GM19397 (cell line): ENCODE results near the gene LMNB1.
"Not testable (repeated sequence)": the region's sequence is repeated elsewhere in the genome, so short reads cannot be mapped to it uniquely, and the experiment has no call there.

Experiments used
- ATAC-seq: cut with Tn5 transposase; IDR thresholded peaks from one replicate; pipeline ENCODE4 v1.9.1; 2021; ENCODE audit warnings: mild to moderate bottlenecking, moderate library complexity; ENCODE audit not compliant: unreplicated experiment

LMNB1 gene

DNA sequence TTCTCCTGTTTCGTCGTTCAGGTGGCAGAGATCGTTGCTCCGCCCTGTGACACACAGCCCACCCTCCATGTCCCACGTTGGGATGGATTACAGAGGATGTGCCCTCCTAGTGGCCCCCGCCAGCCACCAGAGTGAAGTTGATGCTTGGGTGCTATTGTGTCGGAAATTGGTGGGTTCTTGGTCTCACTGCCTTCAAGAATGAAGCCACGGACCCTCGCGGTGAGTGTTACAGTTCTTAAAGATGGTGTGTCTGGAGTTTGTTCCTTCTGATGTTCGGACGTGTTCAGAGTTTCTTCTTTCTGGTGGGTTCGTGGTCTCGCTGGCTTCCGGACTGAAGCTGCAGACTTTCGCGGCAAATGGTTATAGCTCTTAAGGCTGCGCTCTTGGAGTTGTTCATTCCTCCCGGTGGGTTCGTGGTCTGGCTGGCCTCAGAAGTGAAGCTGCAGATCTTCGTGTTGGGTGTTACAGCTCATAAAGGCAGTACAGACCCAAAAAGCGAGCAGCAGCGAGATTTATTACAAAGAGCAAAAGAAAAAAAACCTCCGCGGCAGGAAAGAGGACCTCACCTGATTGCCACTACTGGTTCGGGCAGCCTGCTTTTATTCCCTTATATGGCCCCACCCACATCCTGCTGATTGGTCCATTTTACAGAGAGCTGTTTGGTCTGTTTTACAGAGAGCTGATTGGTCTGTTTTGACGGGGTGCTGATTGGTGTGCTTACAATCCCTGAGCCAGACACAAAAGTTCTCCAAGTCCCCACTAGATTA is 76.8 kb downstream of the LMNB1 start:
- ATAC-seq = not testable (repeated sequence)

DNA sequence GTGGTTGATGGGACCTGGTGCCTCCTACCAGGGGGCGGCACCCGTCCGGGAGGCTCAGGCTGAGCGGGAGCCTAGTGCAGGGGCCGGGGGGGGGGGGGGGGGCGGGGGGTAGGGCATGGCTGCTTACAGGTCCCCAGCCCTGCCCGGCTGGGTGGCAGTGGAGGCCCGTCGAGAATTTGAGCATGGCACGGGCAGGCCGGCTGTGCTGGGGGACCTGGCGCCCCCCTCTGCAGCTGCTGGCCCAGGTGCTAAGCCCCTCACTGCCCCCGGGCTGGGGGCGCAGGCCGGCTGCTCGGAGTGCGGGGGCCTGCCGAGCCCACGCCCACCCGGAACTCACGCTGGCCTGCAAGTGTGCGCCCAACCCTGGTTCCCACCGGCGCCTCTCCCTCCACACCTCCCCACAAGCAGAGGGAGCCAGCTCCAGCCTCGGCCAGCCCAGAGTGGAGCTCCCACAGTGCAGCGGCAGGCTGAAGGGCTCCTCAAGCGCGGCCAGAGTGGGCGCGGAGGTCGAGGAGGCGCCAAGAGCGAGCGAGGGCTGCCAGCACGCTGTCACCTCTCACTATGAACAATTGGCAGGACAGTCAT is 77.7 kb downstream of the LMNB1 start:
- ATAC-seq = no peak

- ATAC-seq = no peak
These were observed 78.3 kb downstream of the LMNB1 start for GRCh38 chr5:126855266-126855665.

DNA sequence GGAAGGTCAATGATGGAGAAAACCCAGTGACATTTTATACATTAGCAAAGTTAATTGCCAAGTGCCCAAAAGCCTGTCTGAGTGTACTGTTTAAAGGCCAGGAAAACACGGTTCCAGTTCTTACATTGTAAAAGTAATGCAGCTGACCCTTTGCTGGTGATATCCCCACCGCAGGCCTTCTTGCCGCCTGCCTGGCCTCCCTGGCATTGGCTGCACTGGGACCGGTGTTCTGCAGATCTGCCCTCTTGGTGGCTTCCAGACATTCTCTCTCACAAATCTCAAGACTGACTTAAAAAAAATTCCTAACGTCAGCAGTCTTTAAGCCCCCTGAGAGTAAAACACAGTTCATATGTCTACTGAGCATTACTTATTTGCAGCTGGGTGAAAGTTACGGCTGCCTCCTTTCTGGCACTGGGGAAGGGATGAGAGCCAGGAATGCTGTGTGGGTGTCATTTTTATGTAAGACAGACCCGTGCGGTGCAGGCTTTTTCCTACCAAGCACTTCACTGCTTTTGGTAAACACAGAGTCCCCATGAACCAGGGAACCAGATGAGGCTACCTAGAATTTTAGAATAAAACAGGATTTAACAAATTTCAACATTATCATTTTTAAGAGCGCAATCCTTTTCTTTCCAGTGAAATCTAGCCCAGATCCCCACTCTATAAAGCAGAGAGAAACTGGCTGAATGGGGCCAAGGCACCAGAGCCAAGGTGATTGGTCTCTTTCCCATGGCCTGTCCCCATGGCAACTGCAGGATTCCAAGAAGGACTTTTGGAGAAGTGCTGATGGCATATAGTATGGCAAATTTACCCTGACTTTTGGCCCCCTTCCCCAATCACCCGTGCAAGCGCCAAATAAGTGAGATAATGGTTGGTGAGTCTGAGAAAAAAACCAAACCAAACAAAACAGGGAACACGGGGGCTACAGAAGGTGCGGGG is 80.8 kb downstream of the LMNB1 start:
- no peak for ATAC-seq

DNA sequence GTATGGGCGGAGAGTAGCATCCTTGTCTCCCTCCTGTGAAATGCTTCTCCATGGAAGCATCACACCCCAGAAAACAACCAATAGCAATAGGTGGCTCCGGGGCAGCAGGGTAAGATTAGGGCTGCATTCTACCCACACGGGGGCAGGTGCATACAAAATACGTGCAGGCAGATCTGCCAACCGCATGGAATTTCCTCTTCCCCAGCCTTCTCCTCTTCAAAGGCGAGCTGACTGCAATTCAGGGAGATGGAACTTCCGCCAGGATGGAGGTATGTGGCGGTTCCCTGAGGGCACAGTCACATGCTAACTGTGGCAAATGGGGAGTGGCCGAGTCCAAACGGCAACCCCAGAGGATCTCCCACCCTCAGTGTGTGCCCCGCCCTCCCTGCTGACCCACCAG is 81.5 kb downstream of the LMNB1 start:
- no peak for ATAC-seq

DNA sequence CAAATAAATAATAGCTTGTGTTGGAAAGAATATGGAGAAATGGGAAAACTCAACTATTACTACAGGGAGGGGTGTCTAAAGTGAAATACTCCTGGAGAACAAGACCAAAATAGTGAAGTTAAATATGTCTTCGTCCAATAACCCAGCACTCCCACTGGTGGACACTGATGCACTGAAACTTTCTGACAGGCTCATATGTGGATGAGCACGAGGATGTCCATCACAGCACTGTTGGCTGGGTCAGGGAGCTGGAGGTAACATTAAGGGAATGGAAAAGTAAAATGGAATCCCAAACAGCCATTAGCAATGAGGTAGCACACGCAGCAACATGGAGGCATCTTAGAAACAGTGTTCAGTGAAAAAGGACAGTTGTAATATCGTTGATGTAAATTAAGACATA is 86.5 kb downstream of the LMNB1 start:
- ATAC-seq = no peak

GRCh38 chr5:126864042-126864688 is 87.2 kb downstream of the LMNB1 start:
- no peak for ATAC-seq

- no peak for ATAC-seq
These were observed 88.4 kb downstream of the LMNB1 start for GRCh38 chr5:126865299-126865698.

DNA sequence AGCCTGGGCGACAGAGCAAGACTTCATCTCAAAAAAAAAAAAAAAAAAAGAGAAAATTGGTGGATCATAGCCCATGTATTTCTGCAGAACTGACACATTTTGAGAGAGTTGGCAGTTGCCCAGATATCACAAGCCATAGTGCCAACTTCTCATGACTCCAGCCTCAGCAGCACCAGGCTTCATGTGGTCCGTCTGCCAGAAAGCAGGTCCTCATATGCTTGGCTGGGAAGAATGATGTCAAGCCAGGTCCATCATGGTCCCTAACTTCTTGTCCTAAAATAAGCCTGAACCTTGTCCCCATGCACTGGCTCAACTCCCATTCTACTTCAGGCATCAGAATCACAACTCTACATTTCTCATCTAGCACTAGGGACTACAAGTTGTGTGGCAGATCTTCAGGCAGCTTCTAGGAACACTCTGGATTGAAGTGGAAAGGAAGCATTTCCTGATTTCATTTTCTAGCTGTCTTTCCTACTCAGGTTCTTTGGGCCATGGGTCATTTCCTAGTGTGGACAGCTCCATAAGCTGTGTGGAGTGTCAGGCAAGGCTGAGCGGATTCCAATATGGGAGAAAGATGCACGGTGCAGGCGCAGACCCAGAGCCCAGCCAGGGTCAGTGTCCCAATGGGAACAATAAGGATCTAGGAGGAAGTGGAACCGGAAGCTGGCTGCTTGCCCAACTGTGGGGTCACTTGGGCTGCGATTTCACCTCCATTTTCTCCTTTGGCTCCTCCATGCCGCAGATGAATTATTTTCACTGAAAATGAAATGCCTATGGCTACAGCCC is 90.1 kb downstream of the LMNB1 start:
- no peak for ATAC-seq

DNA sequence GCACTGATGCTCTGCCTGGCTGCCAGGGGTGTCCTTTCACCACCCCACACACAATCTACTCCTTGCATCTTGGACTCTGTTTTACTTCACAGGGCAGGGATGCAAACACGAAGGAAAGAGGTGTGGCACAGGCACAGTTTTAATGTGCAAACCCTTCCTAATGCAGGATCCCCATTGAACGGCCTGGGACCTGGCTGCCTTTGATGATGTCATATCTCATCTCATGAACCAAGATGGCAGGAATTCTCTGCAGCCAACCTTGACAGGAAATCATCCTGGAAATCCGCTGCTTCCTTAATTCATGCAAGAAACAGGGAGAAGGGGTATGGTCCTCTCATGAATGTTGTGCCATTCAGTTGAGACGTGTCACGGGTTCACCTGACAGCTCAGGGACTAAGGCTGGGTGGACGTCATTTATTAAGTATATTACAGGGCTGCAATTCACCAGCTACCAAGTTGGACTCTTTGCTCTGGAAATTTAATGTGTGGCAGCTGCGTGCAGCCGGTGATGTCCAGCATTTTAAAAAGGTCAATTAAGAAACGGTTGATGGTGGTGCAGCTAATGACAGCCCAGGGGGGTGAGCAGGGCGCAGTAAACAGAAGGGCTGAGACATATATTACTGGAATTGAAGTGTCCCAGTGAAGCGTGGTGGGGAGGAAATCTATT is 91.5 kb downstream of the LMNB1 start:
- ATAC-seq = no peak

DNA sequence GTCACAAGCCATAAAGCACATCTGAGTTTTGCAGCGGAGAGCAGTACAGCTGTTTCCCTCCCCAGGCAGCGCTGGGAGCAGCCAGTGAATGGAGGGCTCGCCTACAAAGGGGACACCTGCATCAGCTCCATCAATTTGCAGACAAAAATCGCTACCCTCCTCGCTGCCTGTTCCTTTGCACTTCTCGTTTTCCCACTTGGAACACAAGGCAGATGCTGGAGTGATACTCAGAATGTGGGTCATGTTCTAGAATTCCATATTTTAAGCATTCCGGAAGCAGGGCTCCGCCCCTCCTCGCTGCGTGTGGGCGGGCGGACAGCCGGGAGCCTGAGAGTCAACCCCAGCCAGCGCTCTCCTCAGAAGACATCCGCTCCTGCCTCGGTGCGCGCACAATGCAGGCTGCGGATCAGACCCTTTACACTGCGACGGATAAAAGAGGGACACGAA is 92.1 kb downstream of the LMNB1 start:
- no peak for ATAC-seq

DNA sequence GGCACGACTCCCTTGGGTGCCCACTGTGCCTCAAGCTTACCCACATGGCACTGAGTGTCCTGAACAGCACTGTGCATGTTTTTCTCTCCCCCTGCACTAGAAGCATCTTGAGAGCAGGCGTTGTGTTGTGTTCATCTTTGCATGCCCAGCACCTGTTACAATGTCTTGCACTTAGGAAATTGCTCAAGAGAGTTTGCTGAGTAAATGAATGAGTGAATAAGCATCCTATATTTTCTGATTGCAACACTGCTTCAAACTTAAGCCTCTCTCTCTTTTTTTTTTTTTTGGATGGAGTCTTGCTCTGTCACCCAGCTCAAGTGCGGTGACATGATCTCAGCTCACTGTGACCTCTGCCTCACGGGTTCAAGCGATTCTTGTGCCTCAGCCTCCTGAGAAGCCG is 94.5 kb downstream of the LMNB1 start:
- ATAC-seq = no peak

DNA sequence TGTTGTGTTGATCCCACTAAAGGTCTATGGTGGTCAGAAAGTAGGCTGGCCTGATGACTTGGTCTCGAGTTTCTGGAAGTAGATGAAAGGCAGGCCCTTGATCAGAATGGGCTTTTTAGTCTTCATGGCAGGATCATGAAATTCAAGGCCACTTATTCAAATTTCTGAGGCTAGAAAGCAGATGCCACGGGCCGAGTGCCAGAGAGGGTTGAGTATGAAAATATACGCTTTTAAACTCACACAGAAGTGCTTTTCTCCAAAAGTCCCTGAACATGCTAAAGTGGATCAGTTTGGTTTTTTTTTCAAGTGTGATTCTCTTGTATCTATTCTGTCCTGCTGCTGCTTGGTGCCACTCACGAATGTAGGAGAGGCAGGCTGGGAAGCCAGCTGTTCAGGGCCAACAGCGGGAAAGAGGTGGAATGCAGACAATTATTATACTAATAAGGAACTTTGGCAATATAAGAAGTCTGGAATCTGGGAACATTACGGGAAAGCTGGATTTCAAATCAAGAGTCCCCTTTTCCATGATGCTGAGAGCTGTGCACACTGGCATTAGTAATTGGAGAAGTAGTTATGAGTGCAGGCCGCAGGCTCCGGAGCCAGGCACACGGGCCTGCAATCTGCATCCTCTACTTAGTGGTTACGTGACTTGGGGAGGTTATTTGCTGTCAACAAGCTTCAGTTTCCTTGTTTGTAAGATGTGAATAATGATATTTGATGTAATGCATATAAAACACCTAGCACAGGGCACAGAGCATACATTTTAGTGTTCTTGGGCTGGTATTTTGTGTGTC is 95.8 kb downstream of the LMNB1 start:
- no peak for ATAC-seq

GRCh38 chr5:126875303-126875785 is 98.4 kb downstream of the LMNB1 start:
- ATAC-seq = no peak

DNA sequence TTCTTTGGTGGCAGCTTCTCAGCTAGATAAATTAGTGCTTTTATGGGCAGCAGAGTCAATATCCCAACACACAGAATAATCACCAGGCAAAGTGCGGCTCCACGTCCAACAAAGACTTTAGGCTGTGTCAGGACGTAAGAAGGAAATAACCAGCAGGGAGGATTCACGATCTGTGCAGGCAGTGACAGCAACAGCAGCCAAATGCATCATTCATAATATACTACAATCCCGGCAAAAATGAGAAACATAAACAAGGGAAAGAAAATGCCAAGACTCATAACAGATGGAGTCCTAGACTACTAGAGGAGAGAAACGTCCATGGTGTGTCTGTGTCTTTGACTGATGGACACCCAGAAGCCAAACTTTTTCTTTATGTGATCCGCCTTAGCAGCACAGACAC is 100.7 kb downstream of the LMNB1 start:
- ATAC-seq = no peak

DNA sequence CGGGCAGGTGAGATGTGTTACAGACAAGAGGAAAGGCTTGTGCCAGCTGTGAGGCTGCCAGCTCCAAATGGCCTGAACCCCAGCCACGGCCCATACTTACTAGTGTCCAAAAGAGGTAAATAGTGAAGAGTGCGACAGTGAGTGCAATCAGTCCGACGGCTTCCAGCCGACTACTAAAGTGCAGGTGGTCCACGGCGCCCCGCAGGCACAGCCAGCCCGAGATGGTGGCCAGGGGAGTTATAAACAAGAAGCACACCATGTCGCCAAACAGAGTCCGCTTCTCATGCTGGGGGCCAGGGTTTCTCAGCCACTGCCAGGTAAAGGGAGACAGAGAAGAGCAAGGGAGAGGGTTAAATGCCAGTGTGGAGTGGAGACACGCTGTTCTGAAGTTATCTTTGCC is 101.1 kb downstream of the LMNB1 start:
- no peak for ATAC-seq

GRCh38 chr5:126878634-126879033 is 101.7 kb downstream of the LMNB1 start:
- ATAC-seq = no peak

GRCh38 chr5:126881821-126882600 is 105.1 kb downstream of the LMNB1 start:
- ATAC-seq = no peak
